Measurements from ENCODE around the gene COL27A1. TPM values are rescaled to one million over a fixed set of nuclear protein-coding genes. Genes with fewer than 3 reads are reported as not detected.

COL27A1 gene
- total RNA-seq, 1 donor from 2014 or later = 9.3 TPM

DNA sequence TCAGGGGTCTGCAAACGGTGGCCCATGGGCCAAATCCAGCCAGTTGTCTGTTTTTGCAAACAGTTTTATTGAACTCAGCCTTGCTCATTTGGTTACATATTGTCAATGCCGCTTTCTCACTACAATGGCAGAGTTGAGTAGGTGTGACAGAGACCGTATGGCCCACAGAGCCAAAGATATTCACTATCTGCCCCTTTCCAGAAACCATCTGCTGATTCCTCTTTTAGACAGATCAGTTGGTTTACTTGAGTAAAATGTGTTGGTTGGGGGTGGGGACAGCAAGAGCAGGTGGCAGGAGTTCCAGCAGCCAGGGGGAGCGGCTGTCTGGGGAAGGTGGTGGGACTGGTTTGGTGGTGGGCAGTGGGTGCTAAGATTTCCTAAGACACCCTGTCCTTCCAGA is 54.8 kb downstream of the COL27A1 start:
- TF ChIP-seq, protein P1, sequence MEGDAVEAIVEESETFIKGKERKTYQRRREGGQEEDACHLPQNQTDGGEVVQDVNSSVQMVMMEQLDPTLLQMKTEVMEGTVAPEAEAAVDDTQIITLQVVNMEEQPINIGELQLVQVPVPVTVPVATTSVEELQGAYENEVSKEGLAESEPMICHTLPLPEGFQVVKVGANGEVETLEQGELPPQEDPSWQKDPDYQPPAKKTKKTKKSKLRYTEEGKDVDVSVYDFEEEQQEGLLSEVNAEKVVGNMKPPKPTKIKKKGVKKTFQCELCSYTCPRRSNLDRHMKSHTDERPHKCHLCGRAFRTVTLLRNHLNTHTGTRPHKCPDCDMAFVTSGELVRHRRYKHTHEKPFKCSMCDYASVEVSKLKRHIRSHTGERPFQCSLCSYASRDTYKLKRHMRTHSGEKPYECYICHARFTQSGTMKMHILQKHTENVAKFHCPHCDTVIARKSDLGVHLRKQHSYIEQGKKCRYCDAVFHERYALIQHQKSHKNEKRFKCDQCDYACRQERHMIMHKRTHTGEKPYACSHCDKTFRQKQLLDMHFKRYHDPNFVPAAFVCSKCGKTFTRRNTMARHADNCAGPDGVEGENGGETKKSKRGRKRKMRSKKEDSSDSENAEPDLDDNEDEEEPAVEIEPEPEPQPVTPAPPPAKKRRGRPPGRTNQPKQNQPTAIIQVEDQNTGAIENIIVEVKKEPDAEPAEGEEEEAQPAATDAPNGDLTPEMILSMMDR (IDR thresholded peaks at IDR 0.05) = no peak
- intact Hi-C loops (cut with DNase I) = no loop called here

DNA sequence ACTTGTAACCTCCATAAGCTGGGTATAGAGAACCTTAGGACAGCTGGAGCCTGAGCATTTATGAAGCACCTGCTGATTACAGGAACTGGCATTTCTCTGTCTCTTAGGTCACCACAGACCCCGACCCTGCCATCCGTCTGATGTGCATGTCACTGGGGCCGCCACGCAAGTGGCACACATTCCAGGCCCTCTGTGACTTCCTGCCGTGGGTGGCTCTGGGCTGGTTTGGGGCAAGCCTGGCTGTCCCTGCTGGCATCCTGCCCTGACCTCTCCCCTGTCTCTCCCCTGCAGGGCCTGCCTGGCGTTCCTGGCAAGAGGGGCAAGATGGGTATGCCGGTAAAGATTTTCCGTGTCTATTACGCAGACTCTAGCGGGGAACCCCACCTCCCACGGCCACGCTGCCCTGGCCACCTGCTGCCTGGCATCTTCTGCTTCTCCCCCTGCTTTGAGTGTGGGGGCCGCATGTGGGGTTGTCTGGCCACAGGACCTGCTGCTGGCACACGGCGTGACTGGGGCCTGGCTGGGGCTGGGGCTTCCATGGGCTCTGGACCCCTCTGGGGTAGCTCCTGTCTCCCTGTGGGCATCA is 55.4 kb downstream of the COL27A1 start:
- Histone ChIP-seq H3K9me3 (no peaks in the 10 kb centered on the region), H3K4me1 (peaks cover 34 to 39% of the 10 kb centered on the region in 2 donors), H3K4me3 (no peak overlapping the region), H3K27ac (no peak overlapping the region), H3K36me3 (peaks cover 0 to 3% of the 10 kb centered on the region in 2 donors), H3K27me3 (no peaks in the 10 kb centered on the region)
- intact Hi-C loops (cut with DNase I) = no loop called here
- no peak for DNase-seq (ENCODE audit: low spot score in 2 of 2)
- TF ChIP-seq, protein P1 (IDR thresholded peaks at IDR 0.05) = no peak

More for the DNA sequence above, 54.8 kb downstream of the COL27A1 start:
- peaks cover 0 to 3% of the 10 kb centered on the region in 2 donors for H3K36me3 ChIP-seq
- H3K27me3 ChIP-seq = no peaks in the 10 kb centered on the region
- no peaks in the 10 kb centered on the region for H3K9me3 ChIP-seq
- H3K4me1 ChIP-seq = peaks cover 31 to 37% of the 10 kb centered on the region in 2 donors
- no peak for DNase-seq (ENCODE audit: low spot score in 2 of 2)
- no peak overlapping the region for H3K4me3 ChIP-seq
- H3K27ac ChIP-seq = no peak overlapping the region

DNA sequence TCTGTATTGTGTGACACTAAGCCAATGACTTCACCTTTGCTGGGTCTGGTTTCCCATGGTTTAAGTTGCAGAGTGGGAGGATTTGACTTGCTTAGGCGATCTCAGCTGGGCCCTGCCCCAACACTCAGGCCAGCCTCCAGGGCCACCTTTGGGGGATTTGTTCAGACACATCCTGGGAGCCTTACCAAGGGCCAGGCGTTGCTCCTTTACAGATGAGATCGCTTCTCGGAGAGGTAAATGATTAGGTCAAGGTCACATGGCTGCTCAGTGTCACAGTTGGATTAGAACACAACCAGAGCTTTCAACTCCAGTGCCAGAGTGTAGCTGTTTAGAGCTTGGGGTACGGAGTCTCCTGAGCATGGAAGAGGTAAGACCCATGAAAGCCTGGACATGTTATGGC is 57.5 kb downstream of the COL27A1 start:
- no peaks in the 10 kb centered on the region for H3K9me3 ChIP-seq
- DNase-seq (ENCODE audit: low spot score in 2 of 2) = no peak
- intact Hi-C loops (cut with DNase I) = no loop called here
- H3K27ac ChIP-seq = peak overlapping the region in 1 of 2 donors; percentile 86
- no peaks in the 10 kb centered on the region for H3K27me3 ChIP-seq
- TF ChIP-seq, protein P1 (IDR thresholded peaks at IDR 0.05) = no peak
- peaks cover 0 to 3% of the 10 kb centered on the region in 2 donors for H3K36me3 ChIP-seq
- peaks cover 23 to 26% of the 10 kb centered on the region in 2 donors for H3K4me1 ChIP-seq
- no peak overlapping the region for H3K4me3 ChIP-seq

DNA sequence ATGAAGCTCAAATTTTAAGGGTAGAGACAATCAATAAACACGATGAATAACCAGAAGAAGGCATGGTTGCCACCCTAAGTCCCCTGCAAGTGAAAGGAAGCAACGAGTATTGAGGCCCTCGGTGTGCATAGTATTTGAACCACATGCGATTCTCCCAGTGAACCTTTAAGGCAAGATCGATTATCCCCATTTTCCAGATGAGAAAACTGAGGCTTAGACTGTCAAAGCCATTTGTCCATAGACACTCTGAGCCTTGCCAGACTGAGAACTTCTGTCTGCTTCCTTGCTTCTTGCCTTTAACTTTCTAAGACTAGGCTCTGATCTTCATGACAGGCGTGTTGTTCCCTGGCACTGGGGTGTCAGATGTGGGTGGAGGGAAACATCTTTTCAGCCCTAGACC is 58.2 kb downstream of the COL27A1 start:
- peak overlapping the region; percentile 82 to 86 for H3K27ac ChIP-seq
- peaks cover 23 to 26% of the 10 kb centered on the region in 2 donors for H3K4me1 ChIP-seq
- no peak overlapping the region for H3K4me3 ChIP-seq
- H3K36me3 ChIP-seq = peaks cover 0 to 3% of the 10 kb centered on the region in 2 donors
- no peak for DNase-seq (ENCODE audit: low spot score in 2 of 2)
- TF ChIP-seq, protein P1 (IDR thresholded peaks at IDR 0.05) = no peak
- H3K27me3 ChIP-seq = no peaks in the 10 kb centered on the region
- intact Hi-C loops (cut with DNase I) = no loop called here
- no peaks in the 10 kb centered on the region for H3K9me3 ChIP-seq

DNA sequence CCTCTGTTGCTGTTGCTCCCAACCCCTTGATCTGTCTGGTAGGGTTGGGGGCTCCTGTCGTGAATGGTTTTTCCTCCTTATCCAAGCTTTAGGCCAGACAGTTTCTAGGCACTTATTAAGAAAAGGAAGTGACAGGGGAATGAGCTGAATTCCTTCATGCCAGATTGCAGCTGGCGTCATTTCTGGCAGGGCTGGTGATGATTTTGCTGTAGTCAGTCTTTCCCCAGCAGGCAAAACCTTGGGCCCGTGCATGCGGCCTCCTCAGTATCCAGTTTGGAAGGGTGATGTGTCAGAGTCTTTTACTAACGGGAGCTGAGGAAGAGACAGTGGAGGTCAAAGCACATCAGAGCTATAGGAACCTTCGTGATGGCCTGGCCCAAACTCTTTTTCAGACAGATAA is 58.8 kb downstream of the COL27A1 start:
- intact Hi-C loops (cut with DNase I) = loop anchor here (2.0 kb wide), 1 partner anchor 25 kb away; no protein-coding TSS in a partner anchor
- no peaks in the 10 kb centered on the region for H3K27me3 ChIP-seq
- TF ChIP-seq, protein P1 (IDR thresholded peaks at IDR 0.05) = no peak
- H3K4me3 ChIP-seq = no peak overlapping the region
- peaks cover 0 to 3% of the 10 kb centered on the region in 2 donors for H3K36me3 ChIP-seq
- H3K9me3 ChIP-seq = no peaks in the 10 kb centered on the region
- peaks cover 23 to 26% of the 10 kb centered on the region in 2 donors for H3K4me1 ChIP-seq
- peak overlapping the region; percentile 82 to 86 for H3K27ac ChIP-seq
- peak; percentile 34 to 91 for DNase-seq (ENCODE audit: low spot score in 2 of 2)
